ENCODE data around the gene ZNF439. TPM values are rescaled to one million over a fixed set of nuclear protein-coding genes. Genes with fewer than 3 reads are reported as not detected.
"Not testable (repeated sequence)": the region's sequence is repeated elsewhere in the genome, so short reads cannot be mapped to it uniquely, and the experiment has no call there.

Gene ZNF439
- total RNA-seq, 1 experiment from 2014 or later = 6.2 TPM

DNA sequence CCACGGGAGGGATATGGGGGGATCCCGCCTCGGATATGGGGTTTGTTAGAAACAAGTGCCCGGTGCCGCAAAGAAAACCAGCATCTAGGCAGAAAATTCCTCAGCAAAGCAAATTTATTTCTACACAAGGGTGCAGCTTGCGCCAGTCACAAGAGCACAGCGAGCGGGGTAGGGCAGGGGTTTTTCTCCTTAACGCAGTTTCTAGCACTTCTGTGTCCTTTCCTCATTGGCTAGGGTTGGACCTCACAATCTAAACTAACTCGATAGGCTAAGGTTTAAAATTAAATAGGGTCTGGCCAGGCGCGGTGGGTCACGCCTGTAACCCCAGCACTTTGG, 33.9 kb upstream of the ZNF439 start:
- CTCF ChIA-PET = interaction anchor here (1.8 kb wide), 1 partner anchor 17 kb away, joined by 17 read pairs; no protein-coding TSS in a partner anchor
- POLR2A ChIA-PET (ENCODE audit: unreplicated experiment) = interaction anchor here (0.6 kb wide), 1 partner anchor 17 kb away, joined by 5 read pairs; no protein-coding TSS in a partner anchor
- ATAC-seq = peak; percentile 41

DNA sequence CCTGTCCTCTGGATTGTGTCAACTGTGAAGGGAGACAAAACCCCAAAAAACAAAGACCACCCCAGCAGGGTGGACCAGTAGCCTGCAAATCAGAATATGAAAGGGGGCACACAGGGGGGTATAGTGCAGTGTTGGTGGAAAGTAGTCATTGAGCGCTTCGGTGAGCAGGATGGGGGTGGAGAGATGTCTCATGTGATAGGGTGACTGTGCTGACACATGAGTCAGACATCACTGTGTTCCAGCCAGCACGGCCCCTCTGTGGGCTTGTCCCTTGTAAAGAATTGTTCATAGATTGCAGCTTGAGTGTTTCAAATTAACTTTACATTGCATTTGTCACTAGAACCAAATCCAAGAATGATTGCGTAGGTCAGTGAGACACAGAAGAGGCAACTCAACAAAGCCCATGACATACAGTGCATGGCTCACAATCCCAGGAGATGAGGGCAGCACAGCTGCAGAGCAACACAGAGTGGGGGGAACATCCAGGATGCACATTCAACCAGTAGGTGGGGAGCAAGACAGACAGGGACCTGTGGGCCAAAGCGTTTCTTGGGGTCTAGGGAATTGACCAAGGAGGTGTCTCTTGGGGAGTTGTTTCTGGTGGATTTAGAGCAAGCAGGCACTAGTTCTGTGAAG, 26.9 kb upstream of the ZNF439 start:
- Histone ChIP-seq H3F3A (ENCODE audit: low read length, unreplicated experiment) (no peaks in the 10 kb centered on the region), H3K79me2 (ENCODE audit: low read length) (0 out of 2 replicates have a peak, but pooled peaks cover 6% of the 10 kb centered on the region), H4K20me1 (ENCODE audit: low read length) (no peaks in the 10 kb centered on the region), H2AFZ (ENCODE audit: low read length) (no peak overlapping the region), H3K4me3 (ENCODE audit: low read length) (no peak overlapping the region), H3K9me3 (ENCODE audit: low read length) (peaks cover 14% of the 10 kb centered on the region), H3K4me1 (ENCODE audit: insufficient read depth, low read length) (no peaks in the 10 kb centered on the region), H3K9me2 (replicated peaks; ENCODE audit: low read length) (no peaks in the 10 kb centered on the region), H3K27me3 (ENCODE audit: low read length) (no peaks in the 10 kb centered on the region), H3K36me3 (ENCODE audit: low read depth, low read length) (peaks cover 82% of the 10 kb centered on the region), H3K27ac (ENCODE audit: low read length) (no peak overlapping the region), H3K9ac (ENCODE audit: low read length) (no peak overlapping the region), H3K4me2 (ENCODE audit: low read length) (no peak overlapping the region)
- intact Hi-C loops (cut with micrococcal nuclease) = no loop called here
- no TSS peak for BruUV-seq (replicated peaks)
- TF ChIP-seq, protein P1, sequence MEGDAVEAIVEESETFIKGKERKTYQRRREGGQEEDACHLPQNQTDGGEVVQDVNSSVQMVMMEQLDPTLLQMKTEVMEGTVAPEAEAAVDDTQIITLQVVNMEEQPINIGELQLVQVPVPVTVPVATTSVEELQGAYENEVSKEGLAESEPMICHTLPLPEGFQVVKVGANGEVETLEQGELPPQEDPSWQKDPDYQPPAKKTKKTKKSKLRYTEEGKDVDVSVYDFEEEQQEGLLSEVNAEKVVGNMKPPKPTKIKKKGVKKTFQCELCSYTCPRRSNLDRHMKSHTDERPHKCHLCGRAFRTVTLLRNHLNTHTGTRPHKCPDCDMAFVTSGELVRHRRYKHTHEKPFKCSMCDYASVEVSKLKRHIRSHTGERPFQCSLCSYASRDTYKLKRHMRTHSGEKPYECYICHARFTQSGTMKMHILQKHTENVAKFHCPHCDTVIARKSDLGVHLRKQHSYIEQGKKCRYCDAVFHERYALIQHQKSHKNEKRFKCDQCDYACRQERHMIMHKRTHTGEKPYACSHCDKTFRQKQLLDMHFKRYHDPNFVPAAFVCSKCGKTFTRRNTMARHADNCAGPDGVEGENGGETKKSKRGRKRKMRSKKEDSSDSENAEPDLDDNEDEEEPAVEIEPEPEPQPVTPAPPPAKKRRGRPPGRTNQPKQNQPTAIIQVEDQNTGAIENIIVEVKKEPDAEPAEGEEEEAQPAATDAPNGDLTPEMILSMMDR (conservative IDR thresholded peaks at IDR 0.05; ENCODE audit: low read depth, low read length) = no peak
- TF ChIP-seq EZH2 (IDR thresholded peaks at IDR 0.05; ENCODE audit: low read length, unreplicated experiment) (no peak), EZH2phosphoT487 (IDR thresholded peaks at IDR 0.05; ENCODE audit: borderline replicate concordance, low read length) (no peak)
- POLR2A ChIA-PET (ENCODE audit: unreplicated experiment) = no interaction called here
- ATAC-seq = peak; percentile 45; the same call in 1 of the 2 replicates
- CTCF ChIA-PET = no interaction called here
- DNase-seq = peak; percentile 14

More for the DNA sequence above, 33.9 kb upstream of the ZNF439 start:
- peak; percentile 50 for DNase-seq
- Histone ChIP-seq H3K4me2 (ENCODE audit: low read length) (peak overlapping the region; percentile 86), H3K27ac (ENCODE audit: low read length) (no peak overlapping the region), H3K4me1 (ENCODE audit: insufficient read depth, low read length) (no peaks in the 10 kb centered on the region; the same call in 1 of the 2 replicates), H3K79me2 (ENCODE audit: low read length) (peaks cover 17% of the 10 kb centered on the region), H3K9ac (ENCODE audit: low read length) (peak overlapping the region; percentile 62), H3F3A (ENCODE audit: low read length, unreplicated experiment) (no peaks in the 10 kb centered on the region), H4K20me1 (ENCODE audit: low read length) (no peaks in the 10 kb centered on the region), H2AFZ (ENCODE audit: low read length) (peak overlapping the region; percentile 91), H3K27me3 (ENCODE audit: low read length) (no peaks in the 10 kb centered on the region), H3K4me3 (ENCODE audit: low read length) (peak overlapping the region; percentile 78), H3K9me2 (replicated peaks; ENCODE audit: low read length) (no peaks in the 10 kb centered on the region), H3K9me3 (ENCODE audit: low read length) (peaks cover 15% of the 10 kb centered on the region; the same call in 1 of the 2 replicates), H3K36me3 (ENCODE audit: low read depth, low read length) (peaks cover 29% of the 10 kb centered on the region)
- TF ChIP-seq, protein P1 (conservative IDR thresholded peaks at IDR 0.05; ENCODE audit: low read depth, low read length) = no peak
- TF ChIP-seq EZH2phosphoT487 (IDR thresholded peaks at IDR 0.05; ENCODE audit: borderline replicate concordance, low read length) = no peak
- TF ChIP-seq EZH2 (IDR thresholded peaks at IDR 0.05; ENCODE audit: low read length, unreplicated experiment) = no peak
- intact Hi-C loops (cut with micrococcal nuclease) = no loop called here
- TSS peak; percentile 37 for BruUV-seq (replicated peaks)

DNA sequence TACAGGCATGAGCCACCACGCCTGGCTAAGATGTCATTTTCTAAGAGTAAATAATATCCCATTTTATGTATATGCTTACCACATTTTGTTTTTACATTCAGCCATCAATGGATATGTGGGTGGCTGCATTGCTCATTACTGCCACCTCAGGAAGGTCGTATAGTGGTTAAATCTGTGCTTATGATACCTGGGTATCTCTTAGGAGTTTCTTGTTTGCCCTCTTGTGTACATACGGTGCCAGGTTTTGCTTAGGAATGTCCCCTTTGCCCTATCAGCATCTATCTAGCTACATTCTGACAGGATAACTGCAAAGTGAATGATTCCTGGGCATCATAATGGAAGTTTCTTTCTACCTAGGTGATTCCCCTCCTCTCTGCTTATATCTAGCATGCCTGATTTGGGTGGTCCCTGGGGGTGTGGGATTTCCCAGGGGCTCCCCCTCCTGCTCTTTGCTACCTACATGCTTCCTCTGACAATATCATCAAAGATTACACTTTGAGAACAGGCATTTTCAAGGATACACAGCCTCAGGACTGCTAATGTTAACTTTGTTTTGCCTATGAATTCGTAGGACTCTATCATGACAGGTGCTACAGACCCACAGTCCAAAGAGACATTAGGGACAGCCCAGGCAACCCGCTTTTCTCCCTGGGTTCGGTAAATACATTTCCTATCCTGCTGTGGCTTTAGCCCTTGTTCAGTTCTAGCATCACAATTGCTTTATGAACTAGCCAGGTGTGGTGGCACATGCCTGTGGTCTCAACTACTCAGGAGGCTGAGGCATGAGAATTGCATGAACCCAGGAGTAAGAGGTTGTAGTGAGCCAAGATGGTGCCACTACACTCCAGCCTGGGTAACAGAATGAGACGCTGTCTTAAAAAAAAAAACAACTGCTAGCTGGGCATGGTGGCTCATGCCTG, 19.3 kb upstream of the ZNF439 start:
- BruUV-seq (replicated peaks); H3F3A ChIP-seq (ENCODE audit: low read length, unreplicated experiment); ATAC-seq; H3K4me3 ChIP-seq (ENCODE audit: low read length); H3K27ac ChIP-seq (ENCODE audit: low read length); intact Hi-C loops (cut with micrococcal nuclease); CTCF ChIA-PET; H4K20me1 ChIP-seq (ENCODE audit: low read length); H3K4me1 ChIP-seq (ENCODE audit: insufficient read depth, low read length); DNase-seq; H2AFZ ChIP-seq (ENCODE audit: low read length); POLR2A ChIA-PET (ENCODE audit: unreplicated experiment); H3K9ac ChIP-seq (ENCODE audit: low read length); H3K9me2 ChIP-seq (replicated peaks; ENCODE audit: low read length); H3K27me3 ChIP-seq (ENCODE audit: low read length); H3K4me2 ChIP-seq (ENCODE audit: low read length): not testable (repeated sequence)
- peaks cover 58% of the 10 kb centered on the region for H3K9me3 ChIP-seq (ENCODE audit: low read length)
- H3K36me3 ChIP-seq (ENCODE audit: low read depth, low read length) = peaks cover 93% of the 10 kb centered on the region
- 0 out of 2 replicates have a peak, but pooled peaks cover 15% of the 10 kb centered on the region for H3K79me2 ChIP-seq (ENCODE audit: low read length)
